Kidney (tissue), 14 donors: ENCODE measurements around the gene POLR1B. TPM values are rescaled to one million over a fixed set of nuclear protein-coding genes. Genes with fewer than 3 reads are reported as not detected.

Source experiments
- DNase-seq, 5 donors: peaks; one replicate each; pipeline ENCODE4 v3.0.0-alpha.2; 2013 to 2020
- FAIRE-seq: peaks from 2 replicates; lab custom pipeline; 2012; peaks lifted over from hg19 to GRCh38; lab: Jason Lieb, UNC
- H3K27ac ChIP-seq, 2 donors: one replicate each; pipeline ENCODE4 v1.7.0; 2013; ENCODE audit warnings: low read depth in 2 of 2, low read length in 2 of 2, inconsistent platforms in 1 of 2
- H3K27me3 ChIP-seq: one replicate; pipeline ENCODE4 v1.7.1; 2013; ENCODE audit warnings: low read length, inconsistent platforms; ENCODE audit not compliant: control insufficient read depth, insufficient read depth
- H3K36me3 ChIP-seq, 3 donors: one replicate each; pipeline versions ENCODE4 v1.7.0 to v1.7.1; 2013; ENCODE audit warnings: low read length in 3 of 3, control low read depth in 1 of 3, inconsistent platforms in 1 of 3; ENCODE audit not compliant: insufficient read depth in 3 of 3, control insufficient read depth in 2 of 3
- H3K4me1 ChIP-seq, 3 donors: one replicate each; pipeline versions ENCODE4 v1.7.0 to v1.7.1; 2013; ENCODE audit warnings: low read length in 3 of 3, inconsistent platforms in 1 of 3, low read depth in 1 of 3; ENCODE audit not compliant: control insufficient read depth in 2 of 3, insufficient read depth in 2 of 3
- H3K4me3 ChIP-seq, 3 donors: one replicate each; pipeline versions ENCODE4 v1.7.0 to v1.8.1; 2013; ENCODE audit warnings: low read length in 3 of 3, control low read depth in 1 of 3, inconsistent platforms in 1 of 3
- H3K9ac ChIP-seq, 3 donors: one replicate each; pipeline versions ENCODE4 v1.7.0 to v1.7.1; 2013; ENCODE audit warnings: low read length in 3 of 3, control low read depth in 1 of 3, inconsistent platforms in 1 of 3
- H3K9me3 ChIP-seq, 3 donors: one replicate each; pipeline versions ENCODE4 v1.7.0 to v1.7.1; 2013; ENCODE audit warnings: low read length in 3 of 3, control low read depth in 1 of 3, inconsistent platforms in 1 of 3; ENCODE audit not compliant: control insufficient read depth in 2 of 3, insufficient read depth in 1 of 3
- intact Hi-C: fragments of 100-400 bp; cut with DNase I; formaldehyde crosslinking; loops from one replicate; pipeline ENCODE4 v1.11.1; 2022
- polyA plus RNA-seq: library from polyadenylated mRNA; stranded (reverse); fragments of 350-450 nt; fragmentation: Illumina TruSeq; extraction: RNeasy Lipid Tissue Mini Kit (QIAGEN cat#74804); gene quantifications from one replicate; pipeline ENCODE4 v1.2.3, GENCODE V29; 2014; ENCODE audit warnings: low read depth, low replicate concordance; ENCODE audit not compliant: insufficient read depth
- total RNA-seq: library from RNA; stranded (reverse); fragmentation: NEBNext Ultra II Directional; extraction: Animal tissue kit (Norgen Biotek cat#: 25700); gene quantifications from one replicate; pipeline ENCODE4 v1.2.1, GENCODE V29; 2021
- TF ChIP-seq, protein P1 (sequence below): IDR thresholded peaks from 3 replicates; pipeline ENCODE4 v1.5.1; 2012; ENCODE audit warnings: mild to moderate bottlenecking, moderate library complexity, borderline replicate concordance; ENCODE audit not compliant: insufficient read depth; ENCODE audit errors: extremely low read depth
- donor health status: control.
- donor health status: control.
- donor health status: control.
- donor health status: control.
- donor health status: control.
- donor health status: DM: yes; HTN: yes; CAD: no.
- donor health status: Normal renal cell carcinoma (clear cell type).

Gene POLR1B
- total and polyA plus RNA-seq, 2 donors from 2014 or later = 6.0 to 24.4 TPM

DNA sequence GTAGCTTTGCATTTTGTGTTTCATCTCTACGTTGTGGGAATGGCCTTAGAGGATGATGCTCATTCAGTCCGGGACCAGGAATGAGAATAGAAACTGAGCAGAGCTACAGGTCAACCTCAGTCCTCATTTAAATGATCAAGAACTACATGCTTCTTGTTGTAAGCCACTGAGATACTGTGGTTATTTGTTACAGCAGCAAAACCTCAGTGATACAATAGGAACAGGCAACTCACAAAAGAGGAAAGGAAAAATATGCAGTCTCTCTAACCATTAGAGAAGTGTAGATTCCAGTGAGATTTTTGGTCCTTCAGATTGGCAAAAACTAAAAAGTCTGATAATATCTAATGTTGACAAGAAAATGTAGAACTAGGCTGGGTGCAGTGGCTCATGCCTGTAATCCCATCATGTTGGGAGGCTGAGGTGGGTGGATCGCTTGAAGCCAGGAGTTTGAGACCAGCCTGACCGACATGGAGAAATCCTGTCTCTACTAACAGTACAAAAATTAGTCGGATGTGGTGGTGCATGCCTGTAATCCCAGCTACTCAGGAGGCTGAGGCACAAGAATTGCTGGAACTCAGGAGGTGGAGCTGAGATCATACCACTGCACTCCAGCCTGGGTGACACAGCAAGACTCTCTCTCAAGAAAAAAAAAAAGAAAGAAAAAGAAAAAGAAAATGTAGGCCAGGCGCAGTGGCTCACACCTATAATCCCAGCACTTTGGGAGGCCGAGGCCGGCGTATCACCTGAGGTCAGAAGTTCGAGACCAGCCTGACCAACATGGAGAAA, 55.5 kb downstream of the POLR1B start:
- Histone ChIP-seq H3K4me1 (peaks cover 0 to 3% (median 0%) of the 10 kb centered on the region in 3 donors), H3K9ac (no peak overlapping the region), H3K36me3 (no peaks in the 10 kb centered on the region), H3K9me3 (no peaks in the 10 kb centered on the region), H3K27ac (no peak overlapping the region), H3K27me3 (no peaks in the 10 kb centered on the region), H3K4me3 (no peak overlapping the region)
- DNase-seq (no peak), FAIRE-seq (no peak)
- TF ChIP-seq, protein P1, sequence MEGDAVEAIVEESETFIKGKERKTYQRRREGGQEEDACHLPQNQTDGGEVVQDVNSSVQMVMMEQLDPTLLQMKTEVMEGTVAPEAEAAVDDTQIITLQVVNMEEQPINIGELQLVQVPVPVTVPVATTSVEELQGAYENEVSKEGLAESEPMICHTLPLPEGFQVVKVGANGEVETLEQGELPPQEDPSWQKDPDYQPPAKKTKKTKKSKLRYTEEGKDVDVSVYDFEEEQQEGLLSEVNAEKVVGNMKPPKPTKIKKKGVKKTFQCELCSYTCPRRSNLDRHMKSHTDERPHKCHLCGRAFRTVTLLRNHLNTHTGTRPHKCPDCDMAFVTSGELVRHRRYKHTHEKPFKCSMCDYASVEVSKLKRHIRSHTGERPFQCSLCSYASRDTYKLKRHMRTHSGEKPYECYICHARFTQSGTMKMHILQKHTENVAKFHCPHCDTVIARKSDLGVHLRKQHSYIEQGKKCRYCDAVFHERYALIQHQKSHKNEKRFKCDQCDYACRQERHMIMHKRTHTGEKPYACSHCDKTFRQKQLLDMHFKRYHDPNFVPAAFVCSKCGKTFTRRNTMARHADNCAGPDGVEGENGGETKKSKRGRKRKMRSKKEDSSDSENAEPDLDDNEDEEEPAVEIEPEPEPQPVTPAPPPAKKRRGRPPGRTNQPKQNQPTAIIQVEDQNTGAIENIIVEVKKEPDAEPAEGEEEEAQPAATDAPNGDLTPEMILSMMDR = no peak
- intact Hi-C loops = no loop called here

DNA sequence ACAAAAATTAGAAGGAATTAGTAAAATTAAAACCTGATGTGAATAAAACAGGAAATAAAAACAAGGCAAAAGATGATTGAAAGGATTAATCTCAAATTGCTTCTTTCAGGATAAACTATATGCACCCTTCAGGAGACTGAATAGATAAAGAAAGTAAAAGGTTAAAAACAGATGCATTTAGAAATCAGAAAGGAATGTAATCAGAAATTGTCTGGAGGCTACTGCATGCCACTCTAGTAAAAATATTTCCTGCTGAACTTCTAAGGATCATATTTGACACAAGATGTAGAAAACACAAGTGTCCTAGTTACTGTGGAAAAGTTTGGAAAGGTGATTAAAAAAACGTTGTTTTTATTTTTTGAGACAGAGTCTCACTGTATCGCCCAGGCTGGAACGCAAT, 58.4 kb downstream of the POLR1B start:
- TF ChIP-seq, protein P1 = no peak
- intact Hi-C loops = loop anchor here (10.0 kb wide), 1 partner anchor 124 kb away; the partner anchor contains the start of gene NT5DC4
- no peak overlapping the region for H3K27ac ChIP-seq
- no peak overlapping the region for H3K9ac ChIP-seq
- H3K36me3 ChIP-seq = no peaks in the 10 kb centered on the region
- H3K4me3 ChIP-seq = no peak overlapping the region
- no peaks in the 10 kb centered on the region for H3K9me3 ChIP-seq
- H3K4me1 ChIP-seq = peaks cover 0 to 3% (median 0%) of the 10 kb centered on the region in 3 donors
- no peak for DNase-seq
- no peak for FAIRE-seq
- H3K27me3 ChIP-seq = no peaks in the 10 kb centered on the region

DNA sequence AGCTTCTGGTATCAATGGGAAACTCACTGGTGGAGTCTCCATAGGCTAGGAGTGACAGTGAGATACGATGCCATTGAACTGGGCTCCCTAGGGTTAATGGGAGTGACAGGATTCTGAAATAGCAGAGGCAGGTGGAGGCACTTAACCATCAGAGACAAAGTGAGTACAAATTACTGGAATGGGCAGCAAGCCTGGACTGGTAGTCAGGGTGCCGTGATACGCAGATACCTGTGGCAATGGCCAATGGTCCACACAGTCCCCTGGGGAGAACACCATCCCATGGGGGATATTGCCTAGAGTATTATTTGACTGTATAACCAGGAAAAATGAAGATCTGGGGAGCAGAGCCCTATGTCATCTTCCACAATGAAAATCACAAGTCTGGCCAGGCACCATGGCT, 59.5 kb downstream of the POLR1B start:
- no peak for DNase-seq
- H3K4me1 ChIP-seq = peaks cover 0 to 3% (median 0%) of the 10 kb centered on the region in 3 donors
- H3K27ac ChIP-seq = no peak overlapping the region
- intact Hi-C loops = loop anchor here (10.0 kb wide), 1 partner anchor 123 kb away; the partner anchor contains the start of gene NT5DC4
- no peak overlapping the region for H3K4me3 ChIP-seq
- H3K36me3 ChIP-seq = no peaks in the 10 kb centered on the region
- TF ChIP-seq, protein P1 = no peak
- H3K9ac ChIP-seq = no peak overlapping the region
- H3K27me3 ChIP-seq = no peaks in the 10 kb centered on the region
- no peak for FAIRE-seq
- no peaks in the 10 kb centered on the region for H3K9me3 ChIP-seq
